T-helper 17 cell (primary cell): Measurements from ENCODE around the gene PSKH1. TPM values are rescaled to one million over a fixed set of nuclear protein-coding genes. Genes with fewer than 3 reads are reported as not detected.

Experiments
- ATAC-seq: fragments of 150-1000 bp; cut with Tn5 transposase; 2 replicates; pipeline ENCODE4 v1.10.0; 2021; ENCODE audit warnings: mild to moderate bottlenecking, moderate library complexity
- DNase-seq, 3 donors: peaks; one replicate each; pipeline versions ENCODE4 v3.0.0 to v3.0.0-alpha.2; 2020 to 2021
- H3K9me3 ChIP-seq: one replicate; pipeline ENCODE4 v1.7.0; 2013; ENCODE audit warnings: low read length, mild to moderate bottlenecking; ENCODE audit not compliant: control insufficient read depth, poor library complexity, severe bottlenecking
- H3K27ac Mint-ChIP-seq: one replicate; pipeline ENCODE4 v1.8.0; 2022; ENCODE audit warnings: mild to moderate bottlenecking, moderate library complexity, mixed read lengths
- H3K27me3 Mint-ChIP-seq: one replicate; pipeline ENCODE4 v1.8.0; 2022; ENCODE audit warnings: mixed read lengths
- H3K36me3 Mint-ChIP-seq: one replicate; pipeline ENCODE4 v1.8.0; 2022; ENCODE audit warnings: low read depth, mixed read lengths
- H3K4me1 Mint-ChIP-seq: one replicate; pipeline ENCODE4 v1.8.0; 2022; ENCODE audit warnings: mild to moderate bottlenecking, mixed read lengths
- H3K4me3 Mint-ChIP-seq: one replicate; pipeline ENCODE4 v1.8.0; 2022; ENCODE audit warnings: mild to moderate bottlenecking, moderate library complexity, mixed read lengths
- total RNA-seq, 4 donors: library from RNA in 2 of 4; stranded (reverse) in 2 of 4; gene quantifications; one replicate each; pipeline ENCODE4 v1.2.3 and lab custom pipeline; 2022 to 2026

PSKH1 gene
- total RNA-seq, 2 donors from 2014 or later = 14.5 to 15.5 TPM

DNA sequence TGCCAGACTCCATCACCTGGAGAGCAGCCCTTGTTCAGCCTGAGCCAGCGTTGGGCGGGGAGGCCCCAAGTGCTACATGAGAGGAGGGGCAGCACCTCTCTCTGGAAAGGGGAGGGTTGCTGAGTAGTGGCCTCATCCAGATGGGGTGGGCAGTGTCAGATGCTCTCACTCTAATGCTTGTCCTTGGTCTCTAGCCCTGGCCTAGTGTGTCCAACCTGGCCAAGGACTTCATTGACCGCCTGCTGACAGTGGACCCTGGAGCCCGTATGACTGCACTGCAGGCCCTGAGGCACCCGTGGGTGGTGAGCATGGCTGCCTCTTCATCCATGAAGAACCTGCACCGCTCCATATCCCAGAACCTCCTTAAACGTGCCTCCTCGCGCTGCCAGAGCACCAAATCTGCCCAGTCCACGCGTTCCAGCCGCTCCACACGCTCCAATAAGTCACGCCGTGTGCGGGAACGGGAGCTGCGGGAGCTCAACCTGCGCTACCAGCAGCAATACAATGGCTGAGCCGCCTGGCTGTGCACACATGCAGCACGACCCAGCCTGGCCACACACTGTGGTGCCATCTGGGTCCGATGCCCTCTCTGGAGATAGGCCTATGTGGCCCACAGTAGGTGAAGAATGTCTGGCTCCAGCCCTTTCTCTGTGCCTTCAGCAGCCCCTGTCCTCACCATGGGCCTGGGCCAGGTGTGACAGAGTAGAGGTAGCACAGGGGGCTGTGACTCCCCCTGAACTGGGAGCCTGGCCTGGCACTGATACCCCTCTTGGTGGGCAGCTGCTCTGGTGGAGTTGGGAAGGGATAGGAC, 34.3 kb downstream of the PSKH1 start:
- no peak for ATAC-seq
- Mint-ChIP-seq H3K4me1 (peaks cover 18% of the 10 kb centered on the region), H3K36me3 (no peaks in the 10 kb centered on the region), H3K27ac (no peak overlapping the region), H3K4me3 (no peak overlapping the region), H3K27me3 (no peaks in the 10 kb centered on the region)
- H3K9me3 ChIP-seq = no peaks in the 10 kb centered on the region
- DNase-seq = no peak

DNA sequence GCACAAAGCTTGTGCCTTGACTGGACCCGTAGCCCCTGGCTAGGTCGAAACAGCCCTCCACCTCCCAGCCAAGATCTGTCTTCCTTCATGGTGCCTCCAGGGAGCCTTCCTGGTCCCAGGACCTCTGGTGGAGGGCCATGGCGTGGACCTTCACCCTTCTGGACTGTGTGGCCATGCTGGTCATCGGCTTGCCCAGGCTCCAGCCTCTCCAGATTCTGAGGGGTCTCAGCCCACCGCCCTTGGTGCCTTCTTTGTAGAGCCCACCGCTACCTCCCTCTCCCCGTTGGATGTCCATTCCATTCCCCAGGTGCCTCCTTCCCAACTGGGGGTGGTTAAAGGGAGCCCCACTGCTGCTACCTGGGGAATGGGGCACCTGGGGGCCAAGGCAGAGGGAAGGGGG, 35.1 kb downstream of the PSKH1 start:
- DNase-seq = no peak
- Mint-ChIP-seq H3K4me1 (peaks cover 18% of the 10 kb centered on the region), H3K4me3 (no peak overlapping the region), H3K36me3 (no peaks in the 10 kb centered on the region), H3K27me3 (no peaks in the 10 kb centered on the region), H3K27ac (no peak overlapping the region)
- ATAC-seq = no peak
- no peaks in the 10 kb centered on the region for H3K9me3 ChIP-seq

DNA sequence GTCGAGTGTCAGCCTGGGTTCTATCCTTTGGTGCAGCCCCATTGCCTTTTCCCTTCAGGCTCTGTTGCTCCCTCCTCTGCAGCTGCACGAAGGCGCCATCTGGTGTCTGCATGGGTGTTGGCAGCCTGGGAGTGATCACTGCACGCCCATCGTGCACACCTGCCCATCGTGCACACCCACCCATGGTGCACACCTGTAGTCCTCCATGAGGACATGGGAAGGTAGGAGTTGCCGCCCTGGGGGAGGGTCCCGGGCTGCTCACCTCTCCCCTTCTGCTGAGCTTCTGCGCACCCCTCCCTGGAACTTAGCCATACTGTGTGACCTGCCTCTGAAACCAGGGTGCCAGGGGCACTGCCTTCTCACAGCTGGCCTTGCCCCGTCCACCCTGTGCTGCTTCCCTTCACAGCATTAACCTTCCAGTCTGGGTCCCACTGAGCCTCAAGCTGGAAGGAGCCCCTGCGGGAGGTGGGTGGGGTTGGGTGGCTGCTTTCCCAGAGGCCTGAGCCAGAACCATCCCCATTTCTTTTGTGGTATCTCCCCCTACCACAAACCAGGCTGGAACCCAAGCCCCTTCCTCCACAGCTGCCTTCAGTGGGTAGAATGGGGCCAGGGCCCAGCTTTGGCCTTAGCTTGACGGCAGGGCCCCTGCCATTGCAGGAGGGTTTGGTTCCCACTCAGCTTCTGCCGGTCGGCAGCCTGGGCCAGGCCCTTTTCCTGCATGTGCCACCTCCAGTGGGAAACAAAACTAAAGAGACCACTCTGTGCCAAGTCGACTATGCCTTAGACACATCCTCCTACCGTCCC, 35.7 kb downstream of the PSKH1 start:
- H3K9me3 ChIP-seq = no peaks in the 10 kb centered on the region
- Mint-ChIP-seq H3K27me3 (no peaks in the 10 kb centered on the region), H3K36me3 (no peaks in the 10 kb centered on the region), H3K4me1 (peaks cover 18% of the 10 kb centered on the region), H3K4me3 (no peak overlapping the region), H3K27ac (no peak overlapping the region)
- DNase-seq (peak; percentile 51 to 74 (median 57)), ATAC-seq (peak; percentile 89)

DNA sequence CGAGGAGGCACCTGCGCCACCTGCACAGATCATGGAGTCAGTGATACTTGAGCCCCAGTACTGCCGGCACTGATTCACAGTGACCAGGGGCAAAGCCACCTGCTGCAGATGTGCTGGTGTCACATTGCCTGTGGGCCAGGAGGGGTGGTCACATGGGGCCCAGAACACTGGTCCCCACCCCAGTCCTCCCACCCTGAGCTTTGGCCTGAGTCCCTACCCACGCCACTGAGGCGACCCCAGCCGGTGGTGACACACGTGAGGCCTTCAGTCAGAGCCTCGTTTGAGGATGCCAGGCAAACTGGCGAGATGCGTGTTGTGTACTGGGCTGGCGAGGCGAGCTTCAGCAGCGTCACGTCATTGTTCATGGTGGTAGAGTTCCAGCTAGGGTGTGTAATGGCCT, 37.1 kb downstream of the PSKH1 start:
- Mint-ChIP-seq H3K27me3 (no peaks in the 10 kb centered on the region), H3K27ac (no peak overlapping the region), H3K4me3 (no peak overlapping the region), H3K36me3 (no peaks in the 10 kb centered on the region), H3K4me1 (peaks cover 23% of the 10 kb centered on the region)
- H3K9me3 ChIP-seq = no peaks in the 10 kb centered on the region
- DNase-seq (no peak), ATAC-seq (no peak)

DNA sequence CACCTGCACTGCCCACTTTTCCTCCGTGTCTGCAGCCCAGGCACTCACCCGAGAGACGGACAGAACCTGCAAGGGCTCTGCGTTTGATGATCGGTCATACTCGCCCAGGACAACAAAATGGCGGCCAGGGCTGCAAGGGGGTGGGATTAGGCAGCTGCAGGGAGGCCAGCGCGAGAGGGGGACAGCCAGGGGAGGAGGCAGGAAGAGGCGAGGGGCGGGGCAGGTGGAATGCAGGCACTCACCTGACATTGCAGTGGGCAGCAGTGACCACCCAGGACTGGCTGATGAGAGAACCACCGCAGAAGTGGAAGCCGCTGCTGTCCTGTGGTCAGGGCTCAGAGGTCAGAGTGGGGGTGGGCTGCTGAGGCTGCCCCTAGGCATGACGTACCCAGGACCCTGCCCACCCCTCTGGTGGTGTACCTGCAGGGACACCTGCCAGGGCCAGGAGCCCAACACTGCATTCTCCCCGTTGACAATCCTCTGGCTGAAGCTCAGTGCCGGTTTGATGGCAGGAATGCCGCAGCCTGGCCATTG, 37.7 kb downstream of the PSKH1 start:
- Mint-ChIP-seq H3K36me3 (peaks cover 3% of the 10 kb centered on the region), H3K4me1 (peaks cover 23% of the 10 kb centered on the region), H3K27ac (no peak overlapping the region), H3K4me3 (no peak overlapping the region), H3K27me3 (no peaks in the 10 kb centered on the region)
- no peaks in the 10 kb centered on the region for H3K9me3 ChIP-seq
- ATAC-seq (no peak), DNase-seq (no peak)

DNA sequence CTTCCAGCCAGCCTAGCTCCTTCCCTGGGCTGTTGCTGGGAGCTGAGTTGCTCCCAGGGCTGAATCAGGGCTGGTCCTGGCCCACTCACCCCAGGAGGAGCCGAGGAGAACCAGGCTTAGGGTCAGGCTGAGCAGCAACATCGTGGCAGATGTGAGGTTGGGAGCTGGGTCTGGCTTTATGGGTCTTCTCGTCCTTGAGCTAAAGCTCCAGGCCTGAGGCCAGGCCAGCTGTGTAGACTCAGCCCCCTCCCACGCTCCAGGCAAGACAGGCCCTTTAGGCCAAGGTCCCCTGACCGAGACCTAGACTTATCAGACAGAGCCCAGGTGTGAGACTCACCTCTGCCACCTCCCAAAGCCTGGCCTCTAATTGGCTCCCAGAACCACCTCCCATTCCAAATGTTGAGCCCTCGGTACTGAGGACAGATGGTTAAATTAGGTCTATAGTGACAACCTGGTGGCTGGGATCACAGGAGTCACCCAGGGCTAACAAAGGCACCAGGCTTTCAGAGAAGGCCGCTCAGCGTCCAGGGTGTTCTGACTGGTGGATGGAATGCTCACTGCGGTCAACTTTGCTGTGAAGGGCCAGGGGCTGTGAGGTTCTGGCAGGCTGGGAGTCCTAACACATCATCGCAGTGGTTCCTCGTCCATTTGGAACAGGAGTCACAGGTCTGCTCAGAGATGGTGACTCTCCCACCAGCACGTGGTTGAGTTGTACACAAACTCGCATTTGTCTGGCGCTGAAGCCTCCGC, 38.8 kb downstream of the PSKH1 start, which contains the start of gene CTRL:
Gene CTRL, minus strand, starts transcription at position 151 of the 750 bp plus-strand sequence. Its CDS starts 10 bp downstream, at position 141.
- no peak for DNase-seq
- H3K36me3 Mint-ChIP-seq = peaks cover 7% of the 10 kb centered on the region

DNA sequence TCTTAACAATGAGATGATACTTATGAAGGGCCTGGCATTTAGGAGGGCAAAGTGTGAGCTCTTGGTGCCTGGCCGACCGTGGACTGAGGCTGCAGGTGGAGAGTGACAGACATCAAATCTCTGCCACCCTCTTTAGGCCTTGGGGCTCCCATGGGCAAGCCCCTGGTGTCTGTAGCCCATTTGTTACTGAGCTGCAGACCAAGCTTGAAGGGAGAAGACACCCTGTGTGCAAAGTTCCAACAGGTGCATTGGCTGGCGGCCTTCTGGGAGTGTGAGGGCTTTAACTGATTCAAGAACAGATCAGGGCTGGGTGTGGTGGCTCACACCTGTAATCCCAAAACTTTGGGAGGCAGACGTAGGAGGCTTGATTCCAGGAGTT, 39.4 kb downstream of the PSKH1 start:
- Mint-ChIP-seq H3K4me3 (no peak overlapping the region), H3K27ac (no peak overlapping the region)
- no peaks in the 10 kb centered on the region for H3K9me3 ChIP-seq

More for the DNA sequence above, 38.8 kb downstream of the PSKH1 start, which contains the start of gene CTRL:
- ATAC-seq = no peak
- no peak within 1 kb of the TSS for H3K27ac Mint-ChIP-seq
- H3K9me3 ChIP-seq = no peaks in the 10 kb centered on the region
- no peaks in the 10 kb centered on the region for H3K27me3 Mint-ChIP-seq
- peak within 1 kb of the TSS; percentile 31 for H3K4me3 Mint-ChIP-seq
- peaks cover 25% of the 10 kb centered on the region for H3K4me1 Mint-ChIP-seq

DNA sequence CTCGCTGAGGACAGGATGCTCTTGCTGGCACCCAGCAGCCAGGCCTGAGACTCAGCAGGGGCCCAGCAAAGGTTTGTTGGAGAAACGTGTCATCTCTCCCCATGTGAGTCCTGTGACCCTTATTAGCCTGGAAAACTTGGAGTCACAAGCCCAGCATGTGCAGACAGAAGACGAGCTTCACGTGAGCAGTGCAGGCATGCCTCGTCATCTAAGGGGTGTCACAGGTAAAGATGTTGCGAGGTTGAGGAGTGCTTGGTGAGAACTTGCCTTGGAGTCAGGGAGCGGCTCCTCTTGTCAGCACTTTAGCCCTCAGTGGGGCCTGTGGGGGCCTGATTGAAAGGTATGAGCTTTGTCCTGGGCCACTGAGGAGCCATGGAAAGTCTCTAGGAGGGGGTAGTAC, 40.8 kb downstream of the PSKH1 start:
- no peak for DNase-seq
- Mint-ChIP-seq H3K36me3 (peaks cover 7% of the 10 kb centered on the region), H3K4me3 (no peak overlapping the region), H3K27ac (peak overlapping the region; percentile 67), H3K27me3 (no peaks in the 10 kb centered on the region), H3K4me1 (peaks cover 19% of the 10 kb centered on the region)
- H3K9me3 ChIP-seq = no peaks in the 10 kb centered on the region
- no peak for ATAC-seq

More for the DNA sequence above, 39.4 kb downstream of the PSKH1 start:
- DNase-seq (no peak), ATAC-seq (no peak)
- H3K36me3 Mint-ChIP-seq = peaks cover 7% of the 10 kb centered on the region
- no peaks in the 10 kb centered on the region for H3K27me3 Mint-ChIP-seq
- peaks cover 30% of the 10 kb centered on the region for H3K4me1 Mint-ChIP-seq

DNA sequence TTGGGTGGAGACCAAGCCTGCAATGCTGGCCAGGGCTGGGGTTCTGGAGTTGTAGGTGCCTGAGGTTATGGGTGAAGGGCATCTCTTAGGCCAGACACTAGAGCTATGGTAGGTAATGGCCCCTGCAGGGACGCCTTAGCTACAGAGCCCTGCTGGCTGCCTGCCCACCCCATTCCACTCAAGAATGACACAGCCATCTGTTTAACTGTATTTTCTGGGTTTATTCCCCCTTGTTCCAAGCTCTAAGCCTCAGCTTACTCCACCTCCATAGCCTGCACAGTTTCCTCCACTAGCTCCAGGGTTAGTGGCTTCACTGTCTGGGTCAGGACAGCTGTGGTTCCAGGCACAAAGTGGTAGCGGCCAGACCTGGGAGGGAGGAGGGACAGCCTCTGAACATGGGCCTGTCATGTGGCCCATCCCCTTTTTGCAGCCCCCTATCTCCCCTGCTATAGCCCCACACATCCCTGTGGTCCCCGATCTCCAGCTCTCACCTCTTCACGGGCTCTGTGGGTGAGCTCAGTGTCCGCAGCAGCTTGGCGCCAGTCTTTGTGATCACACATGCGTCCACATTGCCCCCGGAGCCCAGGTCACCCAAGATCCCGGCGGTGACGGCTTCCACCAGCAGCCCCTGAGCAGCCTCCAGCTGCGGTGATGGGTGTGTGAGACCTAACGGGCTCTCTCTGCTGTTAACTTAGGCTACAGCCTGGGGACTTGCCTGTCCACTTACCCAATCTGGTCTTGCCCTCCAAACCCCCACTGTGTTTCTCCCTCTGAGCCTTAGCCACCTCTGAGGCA, 41.4 kb downstream of the PSKH1 start:
- H3K27ac Mint-ChIP-seq = peak overlapping the region; percentile 96
- peaks cover 19% of the 10 kb centered on the region for H3K4me1 Mint-ChIP-seq
- ATAC-seq (no peak), DNase-seq (no peak)
- no peak overlapping the region for H3K4me3 Mint-ChIP-seq
- H3K27me3 Mint-ChIP-seq = no peaks in the 10 kb centered on the region
- H3K36me3 Mint-ChIP-seq = peaks cover 7% of the 10 kb centered on the region
- no peaks in the 10 kb centered on the region for H3K9me3 ChIP-seq

DNA sequence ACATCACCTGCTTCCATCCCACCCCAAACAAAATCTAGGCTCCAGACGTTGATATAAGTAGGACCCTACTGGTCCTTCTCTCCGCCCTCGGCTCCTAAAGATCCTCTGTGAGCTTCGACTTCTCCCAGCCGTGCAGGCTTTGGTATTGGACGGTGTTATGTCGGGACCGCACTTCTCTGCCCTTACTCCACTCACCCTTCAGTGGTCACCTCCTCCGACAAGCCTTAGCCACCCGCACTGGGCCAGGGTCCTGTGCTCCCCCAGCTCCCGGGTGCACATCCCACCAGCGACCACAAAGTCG, 42.0 kb downstream of the PSKH1 start:
- DNase-seq (no peak), ATAC-seq (no peak)
- peak overlapping the region; percentile 96 for H3K27ac Mint-ChIP-seq
- H3K9me3 ChIP-seq = no peaks in the 10 kb centered on the region
- peak overlapping the region; percentile 100 for H3K4me3 Mint-ChIP-seq
- peaks cover 24% of the 10 kb centered on the region for H3K4me1 Mint-ChIP-seq
- H3K36me3 Mint-ChIP-seq = peaks cover 7% of the 10 kb centered on the region
- no peaks in the 10 kb centered on the region for H3K27me3 Mint-ChIP-seq

DNA sequence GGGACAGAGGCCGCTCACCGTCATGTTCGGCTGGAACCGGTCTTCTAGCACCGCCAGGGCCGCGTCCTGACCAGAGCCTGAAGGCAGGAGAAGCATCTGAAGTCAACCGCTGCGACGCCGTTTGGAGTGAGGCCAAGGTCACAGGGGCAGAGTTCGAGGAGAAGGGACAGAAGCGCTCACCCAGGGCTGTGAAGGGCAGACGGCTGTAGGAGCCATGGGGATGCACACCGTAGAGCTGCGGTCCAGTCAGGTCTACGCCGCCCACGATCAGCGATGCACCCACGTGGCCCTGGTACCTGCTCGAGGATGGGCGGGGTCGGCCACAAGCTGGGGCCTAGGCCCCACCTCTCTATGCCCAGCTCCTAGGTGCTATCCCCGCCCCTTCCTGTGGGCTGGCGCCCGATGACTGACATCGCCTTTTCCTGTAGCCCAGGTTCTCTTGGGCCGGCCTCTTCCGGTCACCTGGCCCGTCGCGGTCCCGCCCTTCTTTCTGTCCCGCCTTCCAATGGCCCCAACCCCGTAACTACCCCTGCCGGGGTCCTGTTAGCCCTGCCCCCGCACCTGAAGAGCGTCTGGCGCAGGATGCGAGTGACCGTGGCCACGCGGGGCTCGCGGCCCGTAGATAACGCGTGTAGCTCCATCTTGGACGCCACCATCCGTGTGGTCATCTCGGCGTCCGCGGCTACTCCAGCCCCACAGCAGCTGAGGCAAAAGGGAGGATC, 42.5 kb downstream of the PSKH1 start:
- H3K36me3 Mint-ChIP-seq = peaks cover 7% of the 10 kb centered on the region
- peak overlapping the region; percentile 100 for H3K4me3 Mint-ChIP-seq
- H3K4me1 Mint-ChIP-seq = peaks cover 28% of the 10 kb centered on the region
- no peaks in the 10 kb centered on the region for H3K27me3 Mint-ChIP-seq
- DNase-seq (peak; percentile 84 to 93 (median 91)), ATAC-seq (peak; percentile 95)
- H3K27ac Mint-ChIP-seq = peak overlapping the region; percentile 96
- H3K9me3 ChIP-seq = no peaks in the 10 kb centered on the region
